NCI-H1105 treated with DMSO at 0.1 percent for 48 hours (cell line): Measurements from ENCODE around the gene ZBED5.
A peak's percentile ranks its signal among the peaks of the same experiment; 100 is the strongest.
"Not testable (repeated sequence)": the region's sequence is repeated elsewhere in the genome, so short reads cannot be mapped to it uniquely, and the experiment has no call there.

ENCODE experiments used
- DNase-seq: peaks from one replicate; lab custom pipeline; 2025; lab: John Stamatoyannopoulos, UW

ZBED5 gene

DNA sequence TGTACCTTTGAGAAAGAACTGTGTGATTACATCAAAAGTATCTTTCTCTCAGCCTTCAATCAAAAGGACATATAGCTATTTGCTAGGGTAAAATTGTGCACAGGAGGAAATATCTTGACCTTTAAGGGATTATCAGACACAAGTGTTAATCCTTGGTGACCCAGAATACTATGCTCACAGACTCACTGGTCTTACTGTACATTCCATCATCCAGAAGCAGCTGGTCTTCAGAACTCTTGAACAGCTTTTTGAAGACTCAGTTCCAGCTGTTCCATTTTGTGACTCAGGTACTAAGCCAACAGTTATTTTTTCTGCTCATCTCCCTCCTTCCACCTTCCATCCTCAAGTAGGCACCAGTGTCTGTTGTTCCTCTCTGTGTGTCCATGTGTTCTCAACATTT, 19.8 kb downstream of the ZBED5 start:
- no peak for DNase-seq

DNA sequence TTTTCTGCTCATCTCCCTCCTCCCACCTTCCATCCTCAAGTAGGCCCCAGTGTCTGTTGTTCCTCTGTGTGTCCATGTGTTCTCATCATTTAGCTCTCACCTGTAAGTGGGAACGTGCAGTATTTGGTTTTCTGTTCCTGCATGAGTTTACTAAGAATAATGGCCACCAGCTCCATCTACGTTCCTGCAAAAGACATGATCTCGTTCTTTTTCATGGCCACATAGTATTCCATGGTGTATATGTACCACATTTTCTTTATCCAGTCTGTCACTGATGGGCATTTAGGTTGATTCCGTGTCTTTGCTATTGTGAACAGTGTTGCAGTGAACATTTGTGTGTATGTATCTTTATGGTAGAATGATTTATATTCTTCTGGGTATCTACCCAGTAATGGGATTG, 21.0 kb downstream of the ZBED5 start:
- DNase-seq: not testable (repeated sequence)

DNA sequence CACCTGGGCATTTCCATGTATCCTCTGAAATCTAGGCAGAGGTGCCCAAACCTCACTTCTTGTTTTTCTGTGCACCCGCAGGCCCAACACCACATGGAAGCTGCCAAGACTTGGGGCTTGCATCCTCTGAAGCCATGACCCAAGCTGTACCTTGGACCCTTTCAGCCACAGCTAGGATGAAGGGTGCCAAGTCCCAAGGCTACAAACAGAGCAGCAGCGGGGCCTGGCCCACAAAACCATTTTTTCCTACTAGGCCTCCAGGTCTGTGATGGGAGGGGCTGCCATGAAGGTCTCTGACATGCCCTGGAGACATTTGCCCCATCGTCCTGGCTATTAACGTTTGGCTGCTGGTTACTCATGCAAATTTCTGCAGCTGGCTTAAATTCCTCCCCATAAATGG, 28.7 kb downstream of the ZBED5 start:
- DNase-seq: no peak

DNA sequence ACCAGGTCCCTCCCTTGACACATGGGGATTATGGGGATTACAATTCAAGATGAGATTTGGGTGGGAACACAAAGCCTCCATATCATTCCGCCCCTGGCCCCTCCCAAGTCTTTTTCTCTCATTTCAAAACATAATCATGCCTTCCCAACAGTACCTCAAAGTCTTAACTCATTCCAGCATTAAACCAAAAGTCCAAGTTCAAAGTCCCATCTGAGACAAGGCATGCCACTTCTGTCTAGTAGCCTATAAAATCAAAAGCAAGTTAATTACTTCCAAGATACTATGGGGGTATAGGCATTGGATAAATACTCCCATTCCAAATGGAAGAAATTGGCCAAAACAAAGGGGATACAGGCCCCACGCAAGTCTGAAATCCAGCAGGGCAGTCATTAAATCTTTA, 29.5 kb downstream of the ZBED5 start:
- DNase-seq: no peak

DNA sequence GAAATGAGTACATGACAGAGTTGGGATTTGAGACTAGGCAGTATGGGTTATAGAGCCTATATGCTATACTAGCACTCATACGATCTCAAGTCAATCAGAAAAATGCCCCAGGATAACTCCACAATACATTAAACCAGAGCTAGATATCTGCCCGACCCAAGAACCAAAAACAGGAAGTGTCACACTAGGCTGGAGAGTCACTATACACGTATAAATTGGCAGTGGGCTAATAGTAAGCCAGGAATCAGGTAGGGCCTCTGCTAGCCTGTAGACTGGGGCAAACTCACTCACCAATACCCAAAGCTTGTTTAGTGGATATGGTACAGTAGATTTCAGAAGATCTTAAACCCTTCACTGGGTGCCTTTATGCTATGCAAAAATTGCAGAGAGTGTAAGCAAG, 33.0 kb downstream of the ZBED5 start:
- DNase-seq: no peak

DNA sequence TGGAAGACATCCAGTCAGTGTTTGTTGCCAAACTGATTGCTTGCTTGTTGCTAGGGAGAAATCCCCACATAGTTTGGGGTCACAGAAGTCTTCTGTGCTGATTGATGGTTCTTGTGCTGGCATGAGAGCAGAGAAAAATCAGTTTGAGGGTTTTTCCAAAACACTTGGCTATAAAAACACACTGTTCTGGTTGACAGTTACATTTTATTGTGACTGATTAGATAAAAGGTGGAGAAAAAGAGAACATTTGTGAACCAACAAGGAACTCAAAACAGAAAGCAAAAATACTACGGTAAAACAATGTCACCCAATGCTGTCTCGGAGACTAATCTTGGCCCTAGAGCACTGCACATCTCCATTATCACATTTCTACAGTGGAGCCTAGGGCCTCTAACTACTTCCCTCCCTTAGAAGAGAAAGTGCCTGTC, 34.7 kb downstream of the ZBED5 start:
- no peak for DNase-seq

DNA sequence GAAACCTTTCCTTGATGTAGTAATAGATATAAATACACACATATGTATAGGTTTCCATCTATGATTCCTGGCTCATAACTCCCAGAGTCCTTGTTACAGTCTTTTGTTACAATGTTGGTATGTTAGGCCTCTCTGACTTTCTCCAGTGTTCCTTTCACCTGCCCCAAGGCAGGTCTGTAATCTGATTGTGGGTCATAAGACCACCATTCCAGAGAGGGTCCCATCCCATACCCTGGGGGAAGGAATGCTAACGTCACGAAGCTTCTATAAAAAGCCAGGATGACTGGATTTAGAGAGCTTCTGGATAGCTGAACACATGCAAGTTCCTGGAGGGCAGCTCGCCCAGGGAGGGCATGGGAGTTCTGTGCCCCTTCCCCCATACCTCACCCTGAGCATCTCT, 35.4 kb downstream of the ZBED5 start:
- not testable (repeated sequence) for DNase-seq

DNA sequence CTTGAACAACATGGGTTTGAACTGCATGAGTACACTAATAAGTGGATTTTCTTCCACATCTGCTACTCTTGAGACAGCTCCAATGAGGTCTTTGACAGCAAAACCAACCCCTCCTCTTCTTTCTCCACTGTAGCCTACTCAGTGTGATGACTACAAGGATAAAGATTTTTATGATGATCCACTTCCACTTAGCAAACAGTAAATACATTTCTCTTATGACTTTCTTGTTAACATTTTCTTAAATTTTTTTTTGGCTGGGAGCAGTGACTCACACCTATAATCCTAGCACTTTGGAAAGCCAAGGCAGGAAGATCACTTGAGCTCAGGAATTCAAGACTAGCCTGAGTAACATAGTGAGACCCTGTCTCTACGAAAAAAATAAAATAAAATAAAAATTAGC, 39.3 kb downstream of the ZBED5 start:
- no peak for DNase-seq

DNA sequence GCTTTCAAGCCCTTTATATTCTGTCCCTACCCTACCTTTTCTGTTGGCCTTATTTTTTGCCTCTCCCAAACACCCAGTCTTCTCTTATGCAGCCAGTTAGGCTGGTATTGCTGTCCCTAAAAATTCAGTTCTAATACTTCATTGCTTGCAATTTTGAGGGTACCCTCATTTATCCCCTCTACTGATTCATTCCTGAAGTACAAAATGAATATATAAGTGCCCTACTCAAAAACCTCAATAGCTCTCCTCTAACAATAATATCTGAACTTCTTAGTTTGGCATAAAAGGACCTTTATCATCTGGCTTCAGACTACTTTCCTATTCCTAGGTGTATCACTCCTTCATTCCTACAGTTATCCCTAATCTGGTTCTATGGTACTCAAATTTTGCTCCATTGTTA, 43.9 kb downstream of the ZBED5 start:
- no peak for DNase-seq

DNA sequence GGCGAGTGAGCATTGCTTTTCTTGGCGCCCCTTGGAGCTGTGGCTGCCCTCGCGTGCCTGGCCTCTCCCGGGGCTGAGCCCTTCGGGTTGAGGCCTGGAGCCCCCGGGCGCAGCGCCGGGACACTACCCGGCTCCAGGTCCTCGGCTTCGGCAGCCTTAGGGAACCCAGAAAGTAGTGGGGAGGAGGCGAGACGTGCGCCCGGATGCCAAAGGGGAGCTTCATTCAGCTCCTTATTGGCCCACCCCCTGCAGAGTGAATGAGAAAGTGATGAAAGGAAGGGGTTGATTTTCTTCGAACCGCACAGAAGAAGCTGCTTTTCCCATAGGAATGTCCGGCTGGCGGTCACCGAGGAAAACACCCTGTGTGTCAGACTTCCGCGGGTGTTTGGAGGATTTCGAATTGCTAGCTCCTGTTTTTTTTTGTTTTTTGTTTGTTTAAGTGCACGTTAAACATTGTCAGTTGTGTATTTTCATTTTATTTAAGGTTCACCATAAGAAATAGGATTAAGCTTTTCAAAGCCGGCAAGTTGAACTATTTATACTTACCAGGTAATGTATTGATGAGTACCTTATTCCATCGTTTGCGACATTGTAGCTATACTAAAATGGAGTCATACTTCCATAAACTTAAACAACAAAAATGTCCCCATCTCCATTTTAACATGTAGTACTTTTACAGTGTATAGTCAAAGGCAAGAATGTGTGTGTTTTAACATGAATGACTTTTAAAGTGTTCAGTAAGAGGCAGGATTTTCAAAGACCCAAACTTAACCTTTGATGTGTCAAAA, 48.3 kb downstream of the ZBED5 start:
- peak; percentile 54 for DNase-seq

DNA sequence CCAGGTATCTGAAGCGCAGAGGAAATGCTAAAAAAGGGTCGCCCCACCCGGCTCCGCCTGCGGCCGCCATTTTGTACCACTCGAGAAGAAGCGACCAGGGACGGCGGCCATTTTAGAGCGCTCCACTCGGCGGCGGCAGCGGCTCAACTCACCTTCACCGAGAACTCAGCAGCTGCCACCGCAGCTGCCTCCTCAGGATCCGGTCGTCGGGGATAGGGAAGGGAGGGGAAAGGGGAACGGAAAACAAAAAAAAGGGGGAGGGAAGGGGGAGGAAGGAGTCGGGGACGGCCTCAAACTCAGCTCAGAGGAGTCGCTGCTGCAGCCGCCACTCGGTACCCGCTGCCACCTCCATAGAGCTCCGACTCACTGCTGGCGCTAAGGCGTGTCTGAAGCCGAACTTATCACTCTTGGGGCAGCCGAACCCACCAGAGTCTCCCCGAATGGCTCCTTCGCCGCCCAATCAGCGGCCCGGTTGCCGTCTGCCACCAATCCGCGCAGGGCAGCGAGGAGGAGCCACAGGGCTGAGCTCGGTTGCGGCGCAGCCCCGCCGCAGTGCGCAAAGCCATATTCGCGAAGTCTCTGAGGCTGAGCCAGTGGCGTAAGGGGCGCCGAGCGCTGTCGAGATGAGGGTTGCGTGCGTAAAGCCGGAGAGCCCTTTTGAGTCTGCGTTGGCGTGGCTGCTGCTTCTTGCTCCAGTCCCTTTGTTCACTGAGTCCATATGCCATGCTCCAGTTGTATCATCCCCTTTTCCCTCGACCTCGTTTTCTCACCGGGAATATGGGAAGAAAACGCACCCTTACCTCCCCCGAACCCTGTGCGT, 49.1 kb downstream of the ZBED5 start, which contains the start of gene EIF4G2:
TSS of gene EIF4G2 (minus strand) at position 374 of the 820 bp plus-strand sequence.
- peak; percentile 99 for DNase-seq

DNA sequence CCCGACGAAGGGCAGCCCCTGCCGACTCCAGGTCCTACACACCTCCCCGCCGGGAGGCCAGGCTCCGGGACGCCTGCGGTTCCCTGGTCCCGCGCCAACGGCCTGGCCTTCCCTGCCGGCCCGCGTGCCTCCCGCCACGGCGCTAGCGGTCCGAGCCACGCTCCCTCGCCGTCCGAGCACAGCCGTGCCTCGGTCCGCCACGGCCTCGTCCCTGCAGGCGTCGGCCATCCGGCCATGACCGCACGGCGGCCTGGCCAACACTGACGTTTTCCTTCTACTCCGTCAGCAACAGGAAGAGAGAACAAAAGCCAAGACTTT, 49.7 kb downstream of the ZBED5 start:
- no peak for DNase-seq

DNA sequence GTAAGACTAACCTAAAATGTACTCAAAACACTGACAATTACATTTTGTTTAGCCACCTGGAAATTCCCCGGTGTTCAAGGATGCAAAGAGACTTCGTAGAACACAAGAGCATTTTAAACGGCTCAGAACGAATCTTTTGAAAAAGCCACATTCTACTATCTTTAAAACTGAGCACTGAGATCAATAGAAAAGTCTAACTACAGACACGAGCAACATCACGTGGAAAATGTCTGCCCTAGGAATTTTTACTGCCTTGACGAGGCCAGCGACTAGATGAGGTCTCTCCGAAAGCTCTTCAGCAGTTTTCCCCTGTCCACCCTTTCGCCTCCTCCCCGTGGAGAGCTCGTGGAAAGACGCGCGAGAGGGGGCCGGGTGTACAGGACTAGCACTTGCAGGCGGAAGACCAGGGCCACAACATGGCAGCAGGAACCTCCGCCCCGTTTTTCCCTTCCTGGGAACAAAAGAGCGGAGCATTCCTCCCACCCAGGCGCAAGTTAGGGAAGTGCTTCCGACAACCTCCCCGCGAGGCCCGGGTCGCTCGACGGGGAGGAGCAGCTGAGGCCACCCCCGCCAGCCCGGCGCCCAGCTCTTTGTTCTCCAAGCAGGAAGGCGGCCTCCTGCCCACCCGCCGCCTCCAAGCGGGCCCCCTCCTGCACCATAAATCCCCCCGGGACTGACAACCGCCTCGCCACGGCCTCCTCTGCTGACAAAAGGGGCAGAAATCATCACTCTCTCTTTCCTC, 50.2 kb downstream of the ZBED5 start:
- DNase-seq: peak; percentile 49

DNA sequence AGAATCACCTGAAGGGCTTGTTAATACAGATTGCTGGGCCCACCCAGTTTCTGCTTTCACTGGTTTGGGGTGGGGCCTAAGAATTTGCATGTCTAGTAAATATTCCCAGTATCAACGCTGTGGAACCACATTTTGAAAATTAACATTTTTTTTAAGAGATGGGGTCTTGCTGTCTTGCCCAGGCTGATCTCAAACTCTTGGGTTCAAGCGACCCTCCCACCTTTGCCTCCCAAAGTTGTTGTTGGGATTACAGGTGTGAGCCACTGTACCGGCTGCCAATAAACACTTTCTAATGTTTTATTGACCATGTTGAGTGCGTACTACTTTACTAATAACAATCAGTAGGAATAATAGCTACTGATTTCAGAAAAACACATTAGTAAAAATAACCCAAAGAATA, 51.6 kb downstream of the ZBED5 start:
- DNase-seq: no peak

DNA sequence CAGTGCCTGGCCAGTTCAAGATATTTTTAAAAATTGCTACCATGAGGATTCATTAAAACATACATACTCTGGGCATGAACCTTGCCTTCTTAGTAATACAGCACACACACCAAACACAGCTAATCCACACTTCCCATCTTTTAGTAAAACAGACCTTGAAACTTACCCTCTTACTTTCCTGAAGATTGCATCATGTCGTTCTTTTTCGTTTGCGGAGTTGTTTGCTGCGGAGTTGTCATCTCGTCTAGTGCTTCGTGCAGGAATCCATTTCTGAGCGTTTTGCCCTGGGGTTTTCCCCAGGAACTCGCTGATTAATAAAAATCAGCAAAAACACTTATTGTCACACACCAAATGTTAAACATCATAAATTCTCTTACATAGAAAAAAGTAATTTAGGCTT, 52.1 kb downstream of the ZBED5 start:
- DNase-seq: no peak

DNA sequence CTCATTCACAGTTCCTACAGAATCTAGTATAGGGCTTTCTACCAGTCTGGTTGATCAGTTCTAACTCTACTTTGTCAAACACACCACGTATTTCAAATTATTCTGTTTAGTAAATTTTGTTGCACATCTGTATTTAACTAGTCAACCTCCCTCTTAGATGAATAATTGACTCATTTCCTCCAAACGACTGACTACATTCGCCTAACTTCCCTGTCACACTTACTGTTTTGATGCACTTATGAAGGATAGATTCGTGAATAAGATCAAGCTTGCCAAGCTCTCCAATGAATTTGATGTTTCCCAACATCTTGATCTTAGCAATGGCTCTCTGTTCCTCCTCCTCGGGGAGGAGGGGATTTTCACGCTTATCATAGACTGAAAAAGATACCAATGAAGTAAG, 54.2 kb downstream of the ZBED5 start:
- no peak for DNase-seq
